ENCODE results near the gene IGIP. TPM values are rescaled to one million over a fixed set of nuclear protein-coding genes. Genes with fewer than 3 reads are reported as not detected.

The IGIP gene
- polyA plus RNA-seq, 1 donor, result 9.4 TPM

DNA sequence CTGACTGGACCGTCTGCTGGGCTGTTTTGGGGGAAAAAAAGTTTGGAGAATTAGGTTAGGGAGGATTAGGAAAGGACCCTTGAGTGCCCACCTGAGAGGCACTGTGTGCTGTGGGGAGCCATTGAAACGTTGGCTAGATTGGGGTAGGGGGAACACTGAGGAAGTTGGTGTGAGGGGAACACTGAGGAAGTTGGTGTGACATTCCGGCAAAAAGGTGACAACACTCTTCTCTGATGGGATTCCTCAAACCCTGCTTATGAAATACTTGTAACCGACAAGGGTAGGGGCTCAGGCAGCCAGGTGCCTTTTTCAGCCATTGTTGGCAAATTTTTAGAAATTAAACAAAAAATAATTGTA lies 50.3 kb downstream of the IGIP start:
- Histone ChIP-seq H3K9me3 (ENCODE audit: control insufficient read depth, low read depth, low read length) (peaks cover 5% of the 10 kb centered on the region), H3K27ac (ENCODE audit: low read length) (peak overlapping the region; percentile 100), H3K4me3 (ENCODE audit: low read length) (peak overlapping the region; percentile 91), H3K4me1 (ENCODE audit: control insufficient read depth, insufficient read depth, low read length) (peaks cover 29% of the 10 kb centered on the region), H3K36me3 (ENCODE audit: control insufficient read depth, insufficient read depth, low read length) (no peaks in the 10 kb centered on the region), H3K27me3 (ENCODE audit: control insufficient read depth, insufficient read depth, low read length) (no peaks in the 10 kb centered on the region)
- 0% methylated on average over 1 of the region's 4 CpGs for WGBS (ENCODE audit: insufficient coverage, low lambda C conversion rate)
- no peak for DNase-seq

DNA sequence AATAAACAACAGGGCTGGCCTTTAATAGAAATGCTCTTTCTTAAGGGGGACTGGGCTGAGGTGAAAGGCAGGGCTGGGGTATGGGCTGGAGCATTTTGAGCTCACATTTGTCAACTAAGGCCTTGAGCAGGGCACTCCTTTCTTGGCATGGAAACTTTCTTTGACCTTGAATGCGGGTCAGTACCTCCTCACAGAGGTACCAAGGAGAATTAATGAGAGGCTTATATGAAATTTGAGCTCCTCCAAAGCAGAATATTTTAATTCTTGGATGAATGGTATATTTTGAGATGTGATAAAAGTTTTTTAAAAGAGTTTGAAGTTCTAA lies 52.3 kb downstream of the IGIP start:
- H3K27me3 ChIP-seq (ENCODE audit: control insufficient read depth, insufficient read depth, low read length), result no peaks in the 10 kb centered on the region
- no CpG with 5 or more reads among the region's 1 CpG for WGBS (ENCODE audit: insufficient coverage, low lambda C conversion rate)
- DNase-seq, result no peak
- peaks cover 45% of the 10 kb centered on the region for H3K4me1 ChIP-seq (ENCODE audit: control insufficient read depth, insufficient read depth, low read length)
- H3K9me3 ChIP-seq (ENCODE audit: control insufficient read depth, low read depth, low read length), result peaks cover 5% of the 10 kb centered on the region
- no peak overlapping the region for H3K4me3 ChIP-seq (ENCODE audit: low read length)
- no peak overlapping the region for H3K27ac ChIP-seq (ENCODE audit: low read length)
- no peaks in the 10 kb centered on the region for H3K36me3 ChIP-seq (ENCODE audit: control insufficient read depth, insufficient read depth, low read length)

DNA sequence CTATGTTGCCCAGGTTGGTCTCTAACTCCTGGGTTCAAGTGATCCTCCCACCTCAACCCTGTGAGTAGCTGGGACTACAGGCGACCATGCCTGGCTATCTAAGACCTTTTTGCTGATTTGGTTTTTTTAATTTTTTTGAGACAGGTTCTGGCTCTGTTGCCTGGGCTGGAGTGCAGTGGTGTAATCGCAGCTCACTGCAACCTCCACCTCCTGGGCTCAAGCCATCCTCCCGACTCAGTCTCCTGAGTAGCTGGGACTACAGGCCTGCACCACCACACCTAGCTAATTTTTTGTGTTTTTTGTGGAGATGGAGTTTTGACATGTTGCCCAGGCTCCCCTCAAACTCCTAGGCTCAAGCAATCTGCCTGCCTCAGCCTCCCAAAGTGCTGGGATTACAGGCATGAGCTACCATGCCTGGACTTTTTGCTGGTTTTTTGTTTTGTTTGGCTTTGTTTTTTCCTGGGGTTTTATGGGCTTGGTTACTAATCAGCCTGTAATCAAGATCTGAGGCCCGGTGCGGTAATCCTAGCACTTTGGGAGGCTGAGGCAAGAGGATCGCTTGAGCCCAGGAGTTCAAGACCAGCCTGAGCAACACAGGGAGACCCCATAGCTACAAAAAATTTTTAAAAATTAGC lies 52.9 kb downstream of the IGIP start:
- H3K36me3 ChIP-seq (ENCODE audit: control insufficient read depth, insufficient read depth, low read length), result no peaks in the 10 kb centered on the region
- H3K4me3 ChIP-seq (ENCODE audit: low read length), result no peak overlapping the region
- no peak for DNase-seq
- no peak overlapping the region for H3K27ac ChIP-seq (ENCODE audit: low read length)
- H3K27me3 ChIP-seq (ENCODE audit: control insufficient read depth, insufficient read depth, low read length), result no peaks in the 10 kb centered on the region
- H3K9me3 ChIP-seq (ENCODE audit: control insufficient read depth, low read depth, low read length), result peaks cover 5% of the 10 kb centered on the region
- H3K4me1 ChIP-seq (ENCODE audit: control insufficient read depth, insufficient read depth, low read length), result peaks cover 49% of the 10 kb centered on the region
- WGBS (ENCODE audit: insufficient coverage, low lambda C conversion rate), result no CpG with 5 or more reads among the region's 6 CpGs

Other genes with a start within 250 kb of the IGIP start
- 1.1 TPM for gene NRG2, start 82.6 kb upstream of the IGIP start, polyA plus RNA-seq
- gene PURA, start 11.8 kb upstream of the IGIP start, polyA plus RNA-seq, result 16.0 TPM
- 94.5 TPM for gene CYSTM1, start 49.3 kb downstream of the IGIP start, polyA plus RNA-seq
- gene PFDN1, start 177.2 kb downstream of the IGIP start, polyA plus RNA-seq, result 57.7 TPM
- 4.7 TPM for gene HBEGF, start 220.7 kb downstream of the IGIP start, polyA plus RNA-seq
- gene SLC4A9, start 234.3 kb downstream of the IGIP start, polyA plus RNA-seq, result 0.22 TPM